Kidney (tissue), 14 donors: ENCODE measurements around the gene IL1RAPL2. TPM values are rescaled to one million over a fixed set of nuclear protein-coding genes. Genes with fewer than 3 reads are reported as not detected.

ENCODE experiments used
- DNase-seq, 5 donors: peaks; one replicate each; pipeline ENCODE4 v3.0.0-alpha.2; 2013 to 2020
- FAIRE-seq: peaks from 2 replicates; lab custom pipeline; 2012; peaks lifted over from hg19 to GRCh38; lab: Jason Lieb, UNC
- H3K27ac ChIP-seq, 2 donors: one replicate each; pipeline ENCODE4 v1.7.0; 2013; ENCODE audit warnings: low read depth in 2 of 2, low read length in 2 of 2, inconsistent platforms in 1 of 2
- H3K27me3 ChIP-seq: one replicate; pipeline ENCODE4 v1.7.1; 2013; ENCODE audit warnings: low read length, inconsistent platforms; ENCODE audit not compliant: control insufficient read depth, insufficient read depth
- H3K36me3 ChIP-seq, 3 donors: one replicate each; pipeline versions ENCODE4 v1.7.0 to v1.7.1; 2013; ENCODE audit warnings: low read length in 3 of 3, control low read depth in 1 of 3, inconsistent platforms in 1 of 3; ENCODE audit not compliant: insufficient read depth in 3 of 3, control insufficient read depth in 2 of 3
- H3K4me1 ChIP-seq, 3 donors: one replicate each; pipeline versions ENCODE4 v1.7.0 to v1.7.1; 2013; ENCODE audit warnings: low read length in 3 of 3, inconsistent platforms in 1 of 3, low read depth in 1 of 3; ENCODE audit not compliant: control insufficient read depth in 2 of 3, insufficient read depth in 2 of 3
- H3K4me3 ChIP-seq, 3 donors: one replicate each; pipeline versions ENCODE4 v1.7.0 to v1.8.1; 2013; ENCODE audit warnings: low read length in 3 of 3, control low read depth in 1 of 3, inconsistent platforms in 1 of 3
- H3K9ac ChIP-seq, 3 donors: one replicate each; pipeline versions ENCODE4 v1.7.0 to v1.7.1; 2013; ENCODE audit warnings: low read length in 3 of 3, control low read depth in 1 of 3, inconsistent platforms in 1 of 3
- H3K9me3 ChIP-seq, 3 donors: one replicate each; pipeline versions ENCODE4 v1.7.0 to v1.7.1; 2013; ENCODE audit warnings: low read length in 3 of 3, control low read depth in 1 of 3, inconsistent platforms in 1 of 3; ENCODE audit not compliant: control insufficient read depth in 2 of 3, insufficient read depth in 1 of 3
- intact Hi-C: fragments of 100-400 bp; cut with DNase I; formaldehyde crosslinking; loops from one replicate; pipeline ENCODE4 v1.11.1; 2022
- polyA plus RNA-seq: library from polyadenylated mRNA; stranded (reverse); fragments of 350-450 nt; fragmentation: Illumina TruSeq; extraction: RNeasy Lipid Tissue Mini Kit (QIAGEN cat#74804); gene quantifications from one replicate; pipeline ENCODE4 v1.2.3, GENCODE V29; 2014; ENCODE audit warnings: low read depth, low replicate concordance; ENCODE audit not compliant: insufficient read depth
- total RNA-seq: library from RNA; stranded (reverse); fragmentation: NEBNext Ultra II Directional; extraction: Animal tissue kit (Norgen Biotek cat#: 25700); gene quantifications from one replicate; pipeline ENCODE4 v1.2.1, GENCODE V29; 2021
- TF ChIP-seq, protein P1 (sequence below): IDR thresholded peaks from 3 replicates; pipeline ENCODE4 v1.5.1; 2012; ENCODE audit warnings: mild to moderate bottlenecking, moderate library complexity, borderline replicate concordance; ENCODE audit not compliant: insufficient read depth; ENCODE audit errors: extremely low read depth
- donor health status: control.
- donor health status: control.
- donor health status: control.
- donor health status: control.
- donor health status: control.
- donor health status: DM: yes; HTN: yes; CAD: no.
- donor health status: Normal renal cell carcinoma (clear cell type).

IL1RAPL2 gene
- total and polyA plus RNA-seq, 2 donors from 2014 or later: 0.13 to 0.25 TPM

DNA sequence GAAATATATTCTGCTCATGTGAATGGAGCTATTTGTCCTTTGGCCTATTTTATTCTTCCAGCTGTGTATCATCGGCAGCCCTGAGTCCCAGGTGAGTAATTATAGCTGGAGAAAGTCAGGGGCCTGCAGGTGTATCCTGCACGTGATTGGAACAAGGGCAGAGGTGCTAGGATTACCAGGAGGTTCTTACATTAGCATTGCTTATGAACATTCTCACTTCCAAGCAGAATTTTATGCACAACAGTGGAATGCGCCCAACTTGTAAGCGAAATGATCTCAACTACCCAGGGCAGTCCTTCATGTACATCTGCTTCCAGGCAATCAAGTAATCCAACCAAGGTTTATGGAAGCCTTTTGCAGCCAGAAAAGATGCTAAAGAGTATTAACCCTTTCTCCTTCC lies 1187.4 kb downstream of the IL1RAPL2 start:
- Histone ChIP-seq H3K36me3 (no peaks in the 10 kb centered on the region), H3K4me1 (no peaks in the 10 kb centered on the region), H3K9me3 (no peaks in the 10 kb centered on the region), H3K4me3 (no peak overlapping the region), H3K27me3 (no peaks in the 10 kb centered on the region), H3K27ac (no peak overlapping the region), H3K9ac (no peak overlapping the region)
- DNase-seq (no peak), FAIRE-seq (no peak)
- TF ChIP-seq, protein P1, sequence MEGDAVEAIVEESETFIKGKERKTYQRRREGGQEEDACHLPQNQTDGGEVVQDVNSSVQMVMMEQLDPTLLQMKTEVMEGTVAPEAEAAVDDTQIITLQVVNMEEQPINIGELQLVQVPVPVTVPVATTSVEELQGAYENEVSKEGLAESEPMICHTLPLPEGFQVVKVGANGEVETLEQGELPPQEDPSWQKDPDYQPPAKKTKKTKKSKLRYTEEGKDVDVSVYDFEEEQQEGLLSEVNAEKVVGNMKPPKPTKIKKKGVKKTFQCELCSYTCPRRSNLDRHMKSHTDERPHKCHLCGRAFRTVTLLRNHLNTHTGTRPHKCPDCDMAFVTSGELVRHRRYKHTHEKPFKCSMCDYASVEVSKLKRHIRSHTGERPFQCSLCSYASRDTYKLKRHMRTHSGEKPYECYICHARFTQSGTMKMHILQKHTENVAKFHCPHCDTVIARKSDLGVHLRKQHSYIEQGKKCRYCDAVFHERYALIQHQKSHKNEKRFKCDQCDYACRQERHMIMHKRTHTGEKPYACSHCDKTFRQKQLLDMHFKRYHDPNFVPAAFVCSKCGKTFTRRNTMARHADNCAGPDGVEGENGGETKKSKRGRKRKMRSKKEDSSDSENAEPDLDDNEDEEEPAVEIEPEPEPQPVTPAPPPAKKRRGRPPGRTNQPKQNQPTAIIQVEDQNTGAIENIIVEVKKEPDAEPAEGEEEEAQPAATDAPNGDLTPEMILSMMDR: no peak
- intact Hi-C loops: no loop called here

DNA sequence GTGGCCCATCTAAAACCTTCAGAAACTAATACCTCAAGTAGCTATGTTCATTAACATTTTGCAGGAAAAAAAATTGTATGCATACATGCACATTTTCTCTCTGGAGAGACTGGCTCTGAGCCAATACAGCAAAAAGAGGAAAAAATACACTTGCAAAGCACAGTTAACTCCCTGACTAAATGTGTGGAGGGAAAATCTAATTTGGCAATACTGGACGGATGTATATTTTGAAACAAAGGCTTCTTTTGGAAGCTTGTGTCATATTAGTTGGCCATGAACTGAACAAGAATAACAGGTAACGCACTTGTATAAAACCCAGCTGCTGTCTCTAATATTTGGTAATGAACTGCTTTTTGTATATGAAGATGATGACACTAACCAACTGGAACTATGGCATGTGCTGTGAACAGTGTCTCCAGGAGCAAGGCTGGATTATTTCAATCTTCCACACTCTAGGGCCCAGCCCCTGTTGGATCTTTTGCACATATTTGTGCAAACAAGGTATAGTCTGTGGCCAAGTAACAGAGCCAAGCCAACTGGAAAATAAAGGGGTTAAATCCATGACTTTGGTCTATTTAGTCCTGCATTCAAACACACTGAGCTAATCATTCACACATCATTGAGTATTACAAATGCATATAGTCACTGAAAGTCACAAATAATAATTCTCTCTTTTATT lies 1188.4 kb downstream of the IL1RAPL2 start:
- Histone ChIP-seq H3K36me3 (no peaks in the 10 kb centered on the region), H3K4me3 (no peak overlapping the region), H3K9me3 (no peaks in the 10 kb centered on the region), H3K9ac (no peak overlapping the region), H3K27ac (no peak overlapping the region), H3K4me1 (no peaks in the 10 kb centered on the region), H3K27me3 (no peaks in the 10 kb centered on the region)
- no peak for FAIRE-seq
- TF ChIP-seq, protein P1: no peak
- DNase-seq: no peak
- intact Hi-C loops: no loop called here

DNA sequence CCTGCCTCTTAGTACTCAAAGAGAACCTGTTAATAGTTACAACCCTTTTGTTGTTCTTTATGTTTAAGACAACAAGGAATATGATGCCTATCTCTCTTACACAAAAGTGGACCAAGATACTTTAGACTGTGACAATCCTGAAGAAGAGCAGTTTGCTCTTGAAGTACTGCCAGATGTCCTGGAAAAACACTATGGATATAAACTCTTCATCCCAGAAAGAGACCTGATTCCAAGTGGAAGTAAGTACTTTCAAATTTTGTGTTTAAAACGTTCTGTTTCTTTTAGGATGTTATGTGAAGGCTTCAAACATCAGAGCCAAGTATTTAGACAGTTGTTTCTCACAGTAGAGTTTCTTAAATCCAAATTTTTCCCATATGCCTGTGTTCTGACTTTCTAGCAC lies 1189.1 kb downstream of the IL1RAPL2 start:
- intact Hi-C loops: no loop called here
- Histone ChIP-seq H3K27ac (no peak overlapping the region), H3K4me1 (no peaks in the 10 kb centered on the region), H3K9me3 (no peaks in the 10 kb centered on the region), H3K9ac (no peak overlapping the region), H3K27me3 (no peaks in the 10 kb centered on the region), H3K4me3 (no peak overlapping the region), H3K36me3 (no peaks in the 10 kb centered on the region)
- FAIRE-seq: no peak
- TF ChIP-seq, protein P1: no peak
- DNase-seq: no peak
